Brain microvascular endothelial cell (primary cell): ENCODE results near the gene ATP2A3.

ENCODE experiments used
- DNase-seq: peaks from one replicate; pipeline ENCODE4 v3.0.0-alpha.2; 2020
- H3K27ac ChIP-seq: fragments of 250-450 bp; sonication (Bioruptor Pico); 2 replicates; pipeline ENCODE4 v1.5.1; 2020; ENCODE audit warnings: mild to moderate bottlenecking, moderate library complexity
- H3K27me3 ChIP-seq: fragments of 250-450 bp; sonication (Bioruptor Pico); replicated peaks from 2 replicates; pipeline ENCODE4 v1.5.1; 2020; ENCODE audit warnings: mild to moderate bottlenecking
- H3K36me3 ChIP-seq: fragments of 250-450 bp; sonication (Bioruptor Pico); replicated peaks from 2 replicates; pipeline ENCODE4 v1.5.1; 2020; ENCODE audit warnings: mild to moderate bottlenecking
- H3K4me3 ChIP-seq: 2 replicates; pipeline ENCODE4 v1.5.1; 2011; ENCODE audit warnings: low read depth, mild to moderate bottlenecking, control low read depth, low read length, moderate library complexity
- in situ Hi-C: cut with HindIII; loops from 2 replicates; pipeline ENCODE4 v1.10.0; 2017; ENCODE audit warnings: low sequenced_read_pairs, low pct_ligation_motif_present
- TF ChIP-seq, protein P1 (sequence below): IDR thresholded peaks from 2 replicates; pipeline ENCODE4 v1.5.1; 2011; ENCODE audit warnings: low read depth, mild to moderate bottlenecking, moderate library complexity, low read length, control low read depth, inconsistent platforms; ENCODE audit errors: missing control alignments

ATP2A3 gene

DNA sequence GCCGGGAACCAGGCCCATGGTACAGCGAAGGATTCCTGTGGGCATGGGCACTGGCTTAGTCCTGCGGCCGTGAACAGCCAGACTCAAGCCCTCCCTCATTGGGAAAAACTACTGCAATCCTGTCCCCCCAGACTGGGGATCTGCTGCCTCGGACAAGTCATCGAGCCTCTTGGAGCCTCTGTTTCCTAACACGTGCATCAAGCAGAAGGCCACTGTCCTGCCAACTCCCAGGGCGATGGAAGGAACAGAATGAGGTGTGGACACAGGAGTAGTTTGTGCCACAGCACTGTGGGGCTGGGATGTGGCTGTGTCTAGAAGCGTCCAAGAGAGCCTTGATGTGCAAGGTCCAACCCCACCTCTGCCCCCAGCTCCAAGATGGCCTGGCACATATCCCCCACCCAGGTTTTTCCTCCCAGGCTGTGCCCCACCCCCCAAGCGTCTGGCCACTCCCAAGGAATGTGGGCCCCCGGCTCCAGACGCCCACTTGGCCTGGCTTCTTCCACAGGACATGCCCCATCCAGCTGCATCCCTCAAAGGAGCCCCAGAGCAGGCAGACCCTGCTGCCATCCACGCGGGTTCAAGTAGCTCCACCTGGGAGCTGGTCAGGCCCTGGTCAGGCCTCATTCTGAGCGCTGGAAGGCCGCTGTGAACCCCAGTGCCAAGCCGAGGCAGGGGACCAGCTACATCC, 74.8 kb downstream of the ATP2A3 start:
- Histone ChIP-seq H3K27ac (peak overlapping the region; percentile 56), H3K36me3 (no peaks in the 10 kb centered on the region), H3K4me3 (no peak overlapping the region), H3K27me3 (no peaks in the 10 kb centered on the region)
- in situ Hi-C loops, result no loop called here
- no peak for DNase-seq
- TF ChIP-seq, protein P1, sequence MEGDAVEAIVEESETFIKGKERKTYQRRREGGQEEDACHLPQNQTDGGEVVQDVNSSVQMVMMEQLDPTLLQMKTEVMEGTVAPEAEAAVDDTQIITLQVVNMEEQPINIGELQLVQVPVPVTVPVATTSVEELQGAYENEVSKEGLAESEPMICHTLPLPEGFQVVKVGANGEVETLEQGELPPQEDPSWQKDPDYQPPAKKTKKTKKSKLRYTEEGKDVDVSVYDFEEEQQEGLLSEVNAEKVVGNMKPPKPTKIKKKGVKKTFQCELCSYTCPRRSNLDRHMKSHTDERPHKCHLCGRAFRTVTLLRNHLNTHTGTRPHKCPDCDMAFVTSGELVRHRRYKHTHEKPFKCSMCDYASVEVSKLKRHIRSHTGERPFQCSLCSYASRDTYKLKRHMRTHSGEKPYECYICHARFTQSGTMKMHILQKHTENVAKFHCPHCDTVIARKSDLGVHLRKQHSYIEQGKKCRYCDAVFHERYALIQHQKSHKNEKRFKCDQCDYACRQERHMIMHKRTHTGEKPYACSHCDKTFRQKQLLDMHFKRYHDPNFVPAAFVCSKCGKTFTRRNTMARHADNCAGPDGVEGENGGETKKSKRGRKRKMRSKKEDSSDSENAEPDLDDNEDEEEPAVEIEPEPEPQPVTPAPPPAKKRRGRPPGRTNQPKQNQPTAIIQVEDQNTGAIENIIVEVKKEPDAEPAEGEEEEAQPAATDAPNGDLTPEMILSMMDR, result no peak

DNA sequence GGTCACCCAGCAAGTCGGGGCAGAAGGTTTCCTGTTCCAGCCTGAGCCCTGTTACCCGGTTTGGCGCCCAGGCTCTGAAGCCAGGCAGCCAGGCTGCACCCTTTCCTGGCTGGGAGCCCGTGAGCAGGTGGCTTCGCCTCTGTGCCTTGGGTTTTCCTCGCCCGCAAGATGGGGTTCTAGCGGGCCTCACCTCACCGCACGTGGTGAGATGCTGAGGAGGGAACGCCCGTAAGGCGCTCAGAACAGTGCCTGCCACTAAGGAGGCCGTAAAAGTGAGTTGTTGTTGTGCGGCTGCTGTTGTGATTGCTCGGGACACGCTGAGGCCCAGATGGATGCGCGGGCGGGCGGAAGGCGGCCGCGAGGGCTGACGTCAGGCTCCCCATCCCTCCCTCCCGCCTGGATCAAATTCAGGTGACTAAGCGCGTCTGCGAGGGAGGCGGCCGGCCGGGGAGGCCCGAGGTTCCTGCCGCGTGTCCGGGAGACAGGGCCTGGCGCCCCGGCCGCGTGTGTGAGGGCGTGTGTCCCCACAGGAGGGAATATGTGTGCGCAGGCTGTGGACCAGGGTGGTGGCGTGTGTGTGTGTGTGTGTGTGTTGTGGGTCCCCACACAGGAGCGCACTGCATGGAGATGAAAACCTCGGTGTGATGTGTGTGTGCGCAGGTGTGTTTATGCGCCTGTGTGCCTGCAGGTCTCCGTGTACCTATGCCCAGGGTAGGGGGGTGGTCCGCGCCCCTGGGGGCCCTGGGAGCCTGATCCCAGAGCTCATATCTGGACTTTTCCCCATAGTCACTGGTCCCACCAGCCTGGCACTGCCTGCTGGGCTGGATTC, 75.7 kb downstream of the ATP2A3 start:
- peak; percentile 79 for DNase-seq
- no peak overlapping the region for H3K4me3 ChIP-seq
- TF ChIP-seq, protein P1, result no peak
- peaks cover 4% of the 10 kb centered on the region for H3K36me3 ChIP-seq
- H3K27ac ChIP-seq, result peak overlapping the region; percentile 56
- H3K27me3 ChIP-seq, result no peaks in the 10 kb centered on the region
- in situ Hi-C loops, result no loop called here

DNA sequence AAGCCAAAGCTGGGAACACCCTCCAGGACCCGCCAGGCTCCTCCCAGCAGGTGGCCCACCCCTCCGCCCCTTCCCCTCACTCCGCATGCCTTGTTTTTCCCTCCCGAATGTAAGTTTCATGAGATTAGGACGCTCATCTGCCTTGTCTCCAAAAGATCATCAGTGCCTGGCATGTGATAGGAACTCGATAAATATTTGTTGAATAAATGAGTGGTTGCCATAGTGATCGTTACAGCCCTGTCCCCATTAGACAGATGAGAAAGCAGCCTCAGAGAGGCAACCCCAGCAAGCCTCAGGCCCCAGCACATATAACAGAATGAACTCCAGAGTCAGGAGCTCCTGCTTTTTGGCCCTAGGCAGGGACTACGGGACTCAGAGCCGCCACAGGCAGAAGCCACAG, 76.4 kb downstream of the ATP2A3 start:
- DNase-seq, result no peak
- in situ Hi-C loops, result no loop called here
- H3K4me3 ChIP-seq, result no peak overlapping the region

DNA sequence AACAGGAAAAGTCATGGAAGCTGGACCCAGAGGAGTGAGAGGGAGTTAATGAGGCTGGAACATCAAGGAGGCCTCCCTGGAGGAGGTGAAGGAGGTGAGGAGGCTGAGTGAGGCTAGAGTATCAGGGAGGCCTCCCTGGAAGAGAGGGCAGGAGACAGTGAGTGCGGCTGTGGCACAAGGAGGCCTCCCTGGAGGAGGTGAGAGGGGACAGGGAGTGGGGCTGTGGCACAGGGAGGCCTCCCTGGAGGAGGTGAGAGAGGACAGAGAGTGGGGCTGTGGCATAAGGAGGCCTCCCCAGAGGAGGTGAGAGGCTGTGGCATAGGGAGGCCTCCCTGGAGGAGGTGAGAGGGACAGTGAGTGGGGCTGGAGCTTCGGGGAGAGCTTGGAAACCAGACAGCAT, 76.8 kb downstream of the ATP2A3 start:
- H3K27ac ChIP-seq, result no peak overlapping the region
- DNase-seq, result no peak
- no peak overlapping the region for H3K4me3 ChIP-seq
- TF ChIP-seq, protein P1, result no peak
- H3K36me3 ChIP-seq, result peaks cover 4% of the 10 kb centered on the region
- H3K27me3 ChIP-seq, result no peaks in the 10 kb centered on the region
- in situ Hi-C loops, result no loop called here

More for the DNA sequence above, 76.4 kb downstream of the ATP2A3 start:
- TF ChIP-seq, protein P1, result no peak
- no peaks in the 10 kb centered on the region for H3K27me3 ChIP-seq
- peaks cover 4% of the 10 kb centered on the region for H3K36me3 ChIP-seq
- peak overlapping the region; percentile 56 for H3K27ac ChIP-seq

DNA sequence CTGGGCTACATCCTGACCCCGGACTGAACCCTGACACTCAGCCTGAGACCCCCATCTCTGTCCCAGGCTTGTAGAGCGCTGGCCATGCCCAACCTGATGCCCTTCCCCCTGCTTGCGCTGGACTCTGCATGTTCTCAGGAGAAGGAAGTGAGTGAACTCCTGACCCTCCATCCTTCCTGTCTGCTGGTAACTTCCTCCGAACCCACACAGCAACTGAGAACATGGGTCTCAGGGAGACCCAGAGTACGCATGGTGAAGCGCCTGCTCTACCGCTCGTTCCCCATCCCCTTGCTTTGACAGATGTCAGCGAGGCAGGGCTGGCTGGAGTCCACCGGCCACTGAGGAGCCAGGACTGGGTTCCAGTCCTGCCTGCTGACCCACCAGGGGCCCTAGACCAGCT, 77.5 kb downstream of the ATP2A3 start:
- in situ Hi-C loops, result no loop called here
- no peak overlapping the region for H3K27ac ChIP-seq
- no peak for DNase-seq
- no peak overlapping the region for H3K4me3 ChIP-seq
- H3K36me3 ChIP-seq, result peaks cover 4% of the 10 kb centered on the region
- TF ChIP-seq, protein P1, result no peak
- no peaks in the 10 kb centered on the region for H3K27me3 ChIP-seq
